K562 (cell line): ENCODE results near the gene FNBP1. TPM values are rescaled to one million over a fixed set of nuclear protein-coding genes. Genes with fewer than 3 reads are reported as not detected.
A peak's percentile ranks its signal among the peaks of the same experiment; 100 is the strongest.

Experiments
- ARNT ChIP-seq, 2 experiments: fragments of 450-650 bp; IDR thresholded peaks; 2 replicates each; pipeline ENCODE4 v1.6.1; 2016; ENCODE audit warnings: mild to moderate bottlenecking in 1 of 2
- LCOR ChIP-seq: sonication (generic); formaldehyde crosslinking; IDR thresholded peaks from 2 replicates; pipeline ENCODE4 v1.8.0; 2022; ENCODE audit warnings: mild to moderate bottlenecking, missing genetic modification reagents
- NELFE ChIP-seq: IDR thresholded peaks from 2 replicates; pipeline ENCODE4 v1.6.1; 2011; ENCODE audit warnings: mild to moderate bottlenecking; ENCODE audit not compliant: insufficient read depth, insufficient read length
- NRF1 ChIP-seq, 2 experiments: fragments of 450-650 bp; IDR thresholded peaks in 1 of 2; conservative IDR thresholded peaks in 1 of 2; 2 replicates each; pipeline ENCODE4 v1.6.1; 2014; ENCODE audit warnings: mild to moderate bottlenecking in 2 of 2
- POLR2H ChIP-seq: IDR thresholded peaks from 2 replicates; pipeline ENCODE4 v1.6.1; 2016; ENCODE audit warnings: missing genetic modification characterization, low read depth, mild to moderate bottlenecking, control low read depth, missing compliant biosample characterization, moderate library complexity
- RBBP5 ChIP-seq: fragments of 200-600 bp; sonication (generic); IDR thresholded peaks from 2 replicates; pipeline ENCODE4 v1.6.1; 2012; ENCODE audit warnings: borderline replicate concordance, mild to moderate bottlenecking, low read length, control low read depth, inconsistent platforms; ENCODE audit not compliant: insufficient read depth, poor library complexity, severe bottlenecking
- SMARCA4 ChIP-seq: fragments of 450-650 bp; IDR thresholded peaks from 2 replicates; pipeline ENCODE4 v1.6.1; 2016
- SNRNP70 ChIP-seq: fragments of 200-400 bp; formaldehyde crosslinking; optimal IDR thresholded peaks from 2 replicates; pipeline ENCODE3; 2017; ENCODE audit warnings: low read depth, low read length
- SOX6 ChIP-seq: fragments of 450-650 bp; IDR thresholded peaks from 2 replicates; pipeline ENCODE4 v1.6.1; 2014; ENCODE audit warnings: mild to moderate bottlenecking
- SRSF9 ChIP-seq: fragments of 200-400 bp; formaldehyde crosslinking; IDR thresholded peaks from 2 replicates; pipeline ENCODE4 v1.6.1; 2017; ENCODE audit warnings: low read depth, low read length, borderline replicate concordance
- WHSC1 ChIP-seq: IDR thresholded peaks from one replicate; pipeline ENCODE4 v1.6.1; 2012; ENCODE audit warnings: low read length, control low read depth, inconsistent platforms
- ZBTB8A ChIP-seq: fragments of 450-650 bp; IDR thresholded peaks from 2 replicates; pipeline ENCODE4 v1.6.1; 2018; ENCODE audit warnings: mild to moderate bottlenecking, moderate library complexity; ENCODE audit not compliant: partially characterized antibody
- ZC3H4 ChIP-seq: sonication (generic); formaldehyde crosslinking; IDR thresholded peaks from 2 replicates; pipeline ENCODE4 v1.9.0; 2021; ENCODE audit warnings: missing genetic modification reagents, borderline replicate concordance
- ZKSCAN3 ChIP-seq: fragments of 250-450 bp; sonication (Bioruptor Pico); IDR thresholded peaks from 2 replicates; pipeline ENCODE4 v1.4.0; 2020
- ZNF133 ChIP-seq: fragments of 250-450 bp; sonication (Bioruptor Pico); IDR thresholded peaks from 2 replicates; pipeline ENCODE4 v1.4.0; 2020; ENCODE audit warnings: mild to moderate bottlenecking
- ZNF384 ChIP-seq: IDR thresholded peaks from 2 replicates; pipeline ENCODE4 v1.6.1; 2012; ENCODE audit warnings: low read depth, low read length, improper control_type of control experiment
- ZNF707 ChIP-seq: fragments of 250-450 bp; sonication (Bioruptor Pico); conservative IDR thresholded peaks from 2 replicates; pipeline ENCODE4 v1.8.0; 2022; ENCODE audit warnings: inconsistent platforms, mild to moderate bottlenecking, moderate library complexity
- polyA plus RNA-seq, 8 experiments: library from polyadenylated mRNA; depleted of rRNA in 4 of 8; stranded (reverse) in 5 of 8; unstranded in 3 of 8; fragments of >200 nt; fragmentation: Nextera tagmentation in 2 of 8; fragmentation: Illumina TruSeq in 1 of 8; extraction: Ambion mirVana in 2 of 8; extraction: Trizol in 1 of 8; gene quantifications; 2 replicates each; pipeline versions ENCODE4 v1.2.1 to v1.2.3, GENCODE V29; 2011 to 2014; ENCODE audit warnings: inconsistent platforms in 1 of 8, missing spikeins in 1 of 8
- total RNA-seq, 7 experiments: library from RNA; depleted of rRNA in 6 of 7; stranded (reverse); fragments of >200 nt in 6 of 7; fragmentation: Illumina TruSeq in 2 of 7; extraction: Trizol in 2 of 7; gene quantifications; 2 replicates each; pipeline versions ENCODE4 v1.2.1 to v1.2.3, GENCODE V29; 2011 to 2021; ENCODE audit warnings: low replicate concordance in 1 of 7
- TF ChIP-seq, protein P1 (sequence below): sonication (generic); formaldehyde crosslinking; IDR thresholded peaks from 2 replicates; pipeline ENCODE4 v1.8.1; 2023; ENCODE audit warnings: mild to moderate bottlenecking, missing genetic modification reagents, moderate library complexity
- TF ChIP-seq, protein P2 (sequence below), 2 experiments: fragments of 450-650 bp in 1 of 2; IDR thresholded peaks; 2 replicates each; pipeline ENCODE4 v1.6.1; 2011 to 2017; ENCODE audit warnings: low read depth in 2 of 2, antibody characterized with exemption in 1 of 2, borderline replicate concordance in 1 of 2, low read length in 1 of 2, mild to moderate bottlenecking in 1 of 2, mixed read lengths in 1 of 2; ENCODE audit not compliant: control insufficient read depth in 1 of 2
- TF ChIP-seq, protein P3 (sequence below): fragments of 250-450 bp; sonication (Bioruptor Pico); IDR thresholded peaks from 2 replicates; pipeline ENCODE4 v1.5.0; 2021; ENCODE audit warnings: mild to moderate bottlenecking, borderline replicate concordance
- TF ChIP-seq, protein P4 (sequence below): sonication (generic); IDR thresholded peaks from 2 replicates; pipeline ENCODE4 v1.6.1; 2016

Gene FNBP1
- total and polyA plus RNA-seq, 9 of the 15 experiments (the other 6 are each of a cell fraction or from before 2014, with no cell fraction given) = 1.8 to 14.9 (median 7.6) TPM

DNA sequence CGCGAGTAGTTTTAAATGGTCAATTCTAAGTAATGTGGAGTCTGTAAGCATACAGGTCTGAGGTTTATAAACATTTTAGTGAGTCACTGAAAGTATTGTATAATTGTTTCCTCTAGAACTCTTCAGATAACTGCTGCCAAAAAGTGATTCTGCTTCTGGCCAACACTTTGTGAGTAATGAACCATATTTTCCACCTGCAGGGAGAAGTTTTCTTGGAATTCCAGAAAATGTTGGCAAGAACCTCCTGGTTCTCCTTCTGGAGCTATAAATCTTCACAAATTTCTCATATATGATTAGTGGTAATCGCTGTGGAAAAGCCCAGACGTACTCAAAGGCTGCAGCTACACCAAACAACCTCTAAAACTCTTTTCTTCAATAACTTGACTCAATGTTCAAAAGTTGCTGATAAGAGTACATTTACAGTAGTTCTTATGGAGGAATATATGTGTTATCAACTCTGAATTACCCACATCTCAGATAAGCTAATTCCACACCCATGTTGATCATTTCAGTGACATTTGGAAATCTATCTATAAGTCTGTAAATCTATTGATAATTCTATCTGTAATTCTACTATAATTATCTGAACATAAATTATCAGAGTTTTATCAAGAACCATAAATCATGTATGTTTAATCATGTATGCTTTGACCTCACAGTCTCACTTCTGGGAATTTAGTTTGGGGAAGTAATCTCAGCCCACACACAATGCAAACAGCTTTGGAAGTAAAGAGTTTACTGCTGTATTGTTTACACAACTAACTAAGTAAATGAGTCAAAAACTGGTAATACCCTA, 74.1 kb downstream of the FNBP1 start (continued):
- TF ChIP-seq SMARCA4 (0 out of 2 replicates have a peak, but pooled peaks have one; percentile 20), LCOR (CRISPR knock-in tag) (no peak), SRSF9 (no peak), ZC3H4 (CRISPR knock-in tag) (no peak), POLR2H (tag) (no peak), ZNF133 (CRISPR knock-in tag) (no peak), ZNF384 (no peak), NELFE (no peak), ZBTB8A (no peak), ARNT (IDR thresholded peaks at IDR 0.05) (no peak; a peak in 1 of 4 replicates), SOX6 (peak; percentile 89), ZNF707 (CRISPR knock-in tag) (no peak), RBBP5 (no peak), NRF1 (conservative IDR thresholded peaks at IDR 0.05 in 1 of 2, IDR thresholded peaks at IDR 0.05 in 1 of 2) (no peak), ZKSCAN3 (CRISPR knock-in tag) (no peak), SNRNP70 (no peak), WHSC1 (no peak)
- TF ChIP-seq, protein P1, sequence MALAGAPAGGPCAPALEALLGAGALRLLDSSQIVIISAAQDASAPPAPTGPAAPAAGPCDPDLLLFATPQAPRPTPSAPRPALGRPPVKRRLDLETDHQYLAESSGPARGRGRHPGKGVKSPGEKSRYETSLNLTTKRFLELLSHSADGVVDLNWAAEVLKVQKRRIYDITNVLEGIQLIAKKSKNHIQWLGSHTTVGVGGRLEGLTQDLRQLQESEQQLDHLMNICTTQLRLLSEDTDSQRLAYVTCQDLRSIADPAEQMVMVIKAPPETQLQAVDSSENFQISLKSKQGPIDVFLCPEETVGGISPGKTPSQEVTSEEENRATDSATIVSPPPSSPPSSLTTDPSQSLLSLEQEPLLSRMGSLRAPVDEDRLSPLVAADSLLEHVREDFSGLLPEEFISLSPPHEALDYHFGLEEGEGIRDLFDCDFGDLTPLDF = no peak
- TF ChIP-seq, protein P2, sequence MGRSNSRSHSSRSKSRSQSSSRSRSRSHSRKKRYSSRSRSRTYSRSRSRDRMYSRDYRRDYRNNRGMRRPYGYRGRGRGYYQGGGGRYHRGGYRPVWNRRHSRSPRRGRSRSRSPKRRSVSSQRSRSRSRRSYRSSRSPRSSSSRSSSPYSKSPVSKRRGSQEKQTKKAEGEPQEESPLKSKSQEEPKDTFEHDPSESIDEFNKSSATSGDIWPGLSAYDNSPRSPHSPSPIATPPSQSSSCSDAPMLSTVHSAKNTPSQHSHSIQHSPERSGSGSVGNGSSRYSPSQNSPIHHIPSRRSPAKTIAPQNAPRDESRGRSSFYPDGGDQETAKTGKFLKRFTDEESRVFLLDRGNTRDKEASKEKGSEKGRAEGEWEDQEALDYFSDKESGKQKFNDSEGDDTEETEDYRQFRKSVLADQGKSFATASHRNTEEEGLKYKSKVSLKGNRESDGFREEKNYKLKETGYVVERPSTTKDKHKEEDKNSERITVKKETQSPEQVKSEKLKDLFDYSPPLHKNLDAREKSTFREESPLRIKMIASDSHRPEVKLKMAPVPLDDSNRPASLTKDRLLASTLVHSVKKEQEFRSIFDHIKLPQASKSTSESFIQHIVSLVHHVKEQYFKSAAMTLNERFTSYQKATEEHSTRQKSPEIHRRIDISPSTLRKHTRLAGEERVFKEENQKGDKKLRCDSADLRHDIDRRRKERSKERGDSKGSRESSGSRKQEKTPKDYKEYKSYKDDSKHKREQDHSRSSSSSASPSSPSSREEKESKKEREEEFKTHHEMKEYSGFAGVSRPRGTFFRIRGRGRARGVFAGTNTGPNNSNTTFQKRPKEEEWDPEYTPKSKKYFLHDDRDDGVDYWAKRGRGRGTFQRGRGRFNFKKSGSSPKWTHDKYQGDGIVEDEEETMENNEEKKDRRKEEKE (IDR thresholded peaks at IDR 0.05; ENCODE audit: borderline replicate concordance in 1 of 2, control insufficient read depth in 1 of 2, low read depth in 2 of 2, low read length in 1 of 2) = no peak
- TF ChIP-seq, protein P3, sequence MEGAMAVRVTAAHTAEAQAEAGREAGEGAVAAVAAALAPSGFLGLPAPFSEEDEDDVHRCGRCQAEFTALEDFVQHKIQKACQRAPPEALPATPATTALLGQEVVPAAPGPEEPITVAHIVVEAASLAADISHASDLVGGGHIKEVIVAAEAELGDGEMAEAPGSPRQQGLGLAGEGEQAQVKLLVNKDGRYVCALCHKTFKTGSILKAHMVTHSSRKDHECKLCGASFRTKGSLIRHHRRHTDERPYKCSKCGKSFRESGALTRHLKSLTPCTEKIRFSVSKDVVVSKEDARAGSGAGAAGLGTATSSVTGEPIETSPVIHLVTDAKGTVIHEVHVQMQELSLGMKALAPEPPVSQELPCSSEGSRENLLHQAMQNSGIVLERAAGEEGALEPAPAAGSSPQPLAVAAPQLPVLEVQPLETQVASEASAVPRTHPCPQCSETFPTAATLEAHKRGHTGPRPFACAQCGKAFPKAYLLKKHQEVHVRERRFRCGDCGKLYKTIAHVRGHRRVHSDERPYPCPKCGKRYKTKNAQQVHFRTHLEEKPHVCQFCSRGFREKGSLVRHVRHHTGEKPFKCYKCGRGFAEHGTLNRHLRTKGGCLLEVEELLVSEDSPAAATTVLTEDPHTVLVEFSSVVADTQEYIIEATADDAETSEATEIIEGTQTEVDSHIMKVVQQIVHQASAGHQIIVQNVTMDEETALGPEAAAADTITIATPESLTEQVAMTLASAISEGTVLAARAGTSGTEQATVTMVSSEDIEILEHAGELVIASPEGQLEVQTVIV (CRISPR knock-in tag) = no peak
- TF ChIP-seq, protein P4, sequence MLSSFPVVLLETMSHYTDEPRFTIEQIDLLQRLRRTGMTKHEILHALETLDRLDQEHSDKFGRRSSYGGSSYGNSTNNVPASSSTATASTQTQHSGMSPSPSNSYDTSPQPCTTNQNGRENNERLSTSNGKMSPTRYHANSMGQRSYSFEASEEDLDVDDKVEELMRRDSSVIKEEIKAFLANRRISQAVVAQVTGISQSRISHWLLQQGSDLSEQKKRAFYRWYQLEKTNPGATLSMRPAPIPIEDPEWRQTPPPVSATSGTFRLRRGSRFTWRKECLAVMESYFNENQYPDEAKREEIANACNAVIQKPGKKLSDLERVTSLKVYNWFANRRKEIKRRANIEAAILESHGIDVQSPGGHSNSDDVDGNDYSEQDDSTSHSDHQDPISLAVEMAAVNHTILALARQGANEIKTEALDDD = peak; percentile 95
